ENCODE measurements around the gene SEPTIN11.

DNA sequence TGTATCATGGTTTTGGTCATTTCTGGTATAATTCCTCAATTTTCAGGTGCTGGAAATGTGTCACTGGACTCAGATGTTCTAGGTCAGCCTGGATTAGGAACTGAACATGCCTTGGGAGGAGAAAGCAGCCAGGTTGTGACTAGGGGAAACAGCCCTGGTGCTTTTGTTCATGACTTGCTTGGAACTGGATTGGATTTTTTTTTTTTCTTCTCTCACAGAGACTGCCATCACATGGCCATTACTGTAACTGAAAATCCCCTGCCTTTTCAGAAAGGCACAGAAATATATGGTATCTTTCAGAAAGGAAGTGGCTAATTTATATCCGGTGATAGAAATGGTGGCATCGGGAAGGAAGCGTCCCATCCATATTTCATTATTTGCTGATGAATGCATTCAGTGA, 34.6 kb downstream of the SEPTIN11 start:
- TF ChIP-seq EZH2 (IDR thresholded peaks at IDR 0.05; ENCODE audit: low read depth, low read length, severe bottlenecking) (no peak), POLR2A (IDR thresholded peaks at IDR 0.05; ENCODE audit: control extremely low read depth in 1 of 2, low read depth in 2 of 2, low read length in 2 of 2) (no peak), YY1 (IDR thresholded peaks at IDR 0.05; ENCODE audit: low read depth, low read length) (no peak), POLR2AphosphoS5 (IDR thresholded peaks at IDR 0.05; ENCODE audit: low read depth, low read length) (no peak), HDAC6 (IDR thresholded peaks at IDR 0.05; ENCODE audit: low read depth, low read length) (no peak), SIN3A (conservative IDR thresholded peaks at IDR 0.05 in 1 of 2, IDR thresholded peaks at IDR 0.05 in 1 of 2; ENCODE audit: low read depth in 1 of 2, low read length in 2 of 2) (no peak), EP300 (IDR thresholded peaks at IDR 0.05; ENCODE audit: borderline replicate concordance in 1 of 2, low read depth in 2 of 2, low read length in 2 of 2) (no peak), CREB1 (IDR thresholded peaks at IDR 0.05) (no peak), SP1 (IDR thresholded peaks at IDR 0.05; ENCODE audit: low read depth, low read length) (no peak), BRCA1 (IDR thresholded peaks at IDR 0.05; ENCODE audit: low read depth, low read length) (no peak), CHD1 (IDR thresholded peaks at IDR 0.05; ENCODE audit: low read depth, low read length) (no peak)
- TF ChIP-seq, protein P1, sequence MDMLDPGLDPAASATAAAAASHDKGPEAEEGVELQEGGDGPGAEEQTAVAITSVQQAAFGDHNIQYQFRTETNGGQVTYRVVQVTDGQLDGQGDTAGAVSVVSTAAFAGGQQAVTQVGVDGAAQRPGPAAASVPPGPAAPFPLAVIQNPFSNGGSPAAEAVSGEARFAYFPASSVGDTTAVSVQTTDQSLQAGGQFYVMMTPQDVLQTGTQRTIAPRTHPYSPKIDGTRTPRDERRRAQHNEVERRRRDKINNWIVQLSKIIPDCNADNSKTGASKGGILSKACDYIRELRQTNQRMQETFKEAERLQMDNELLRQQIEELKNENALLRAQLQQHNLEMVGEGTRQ (IDR thresholded peaks at IDR 0.05; ENCODE audit: low read length): no peak
- TF ChIP-seq, protein P2, sequence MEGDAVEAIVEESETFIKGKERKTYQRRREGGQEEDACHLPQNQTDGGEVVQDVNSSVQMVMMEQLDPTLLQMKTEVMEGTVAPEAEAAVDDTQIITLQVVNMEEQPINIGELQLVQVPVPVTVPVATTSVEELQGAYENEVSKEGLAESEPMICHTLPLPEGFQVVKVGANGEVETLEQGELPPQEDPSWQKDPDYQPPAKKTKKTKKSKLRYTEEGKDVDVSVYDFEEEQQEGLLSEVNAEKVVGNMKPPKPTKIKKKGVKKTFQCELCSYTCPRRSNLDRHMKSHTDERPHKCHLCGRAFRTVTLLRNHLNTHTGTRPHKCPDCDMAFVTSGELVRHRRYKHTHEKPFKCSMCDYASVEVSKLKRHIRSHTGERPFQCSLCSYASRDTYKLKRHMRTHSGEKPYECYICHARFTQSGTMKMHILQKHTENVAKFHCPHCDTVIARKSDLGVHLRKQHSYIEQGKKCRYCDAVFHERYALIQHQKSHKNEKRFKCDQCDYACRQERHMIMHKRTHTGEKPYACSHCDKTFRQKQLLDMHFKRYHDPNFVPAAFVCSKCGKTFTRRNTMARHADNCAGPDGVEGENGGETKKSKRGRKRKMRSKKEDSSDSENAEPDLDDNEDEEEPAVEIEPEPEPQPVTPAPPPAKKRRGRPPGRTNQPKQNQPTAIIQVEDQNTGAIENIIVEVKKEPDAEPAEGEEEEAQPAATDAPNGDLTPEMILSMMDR (IDR thresholded peaks at IDR 0.05; ENCODE audit: control extremely low read depth in 1 of 3, insufficient read depth in 1 of 3, low read depth in 1 of 3, low read length in 3 of 3): peak in 2 of 3 experiments; percentile 23 to 36; a peak in 2 of 4 replicates
- TF ChIP-seq, protein P3, sequence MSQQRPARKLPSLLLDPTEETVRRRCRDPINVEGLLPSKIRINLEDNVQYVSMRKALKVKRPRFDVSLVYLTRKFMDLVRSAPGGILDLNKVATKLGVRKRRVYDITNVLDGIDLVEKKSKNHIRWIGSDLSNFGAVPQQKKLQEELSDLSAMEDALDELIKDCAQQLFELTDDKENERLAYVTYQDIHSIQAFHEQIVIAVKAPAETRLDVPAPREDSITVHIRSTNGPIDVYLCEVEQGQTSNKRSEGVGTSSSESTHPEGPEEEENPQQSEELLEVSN (IDR thresholded peaks at IDR 0.05): no peak
